Colonic mucosa (tissue), 4 donors: ENCODE data around the gene MRPL23. TPM values are rescaled to one million over a fixed set of nuclear protein-coding genes. Genes with fewer than 3 reads are reported as not detected.

Experiments used
- DNase-seq: peaks from one replicate; pipeline ENCODE4 v3.0.0-alpha.2; 2020
- H3K27ac ChIP-seq: fragments of 200-600 bp; one replicate; pipeline ENCODE4 v1.8.0; 2021
- H3K27me3 ChIP-seq: fragments of 200-600 bp; one replicate; pipeline ENCODE4 v1.8.0; 2021
- H3K36me3 ChIP-seq: fragments of 200-600 bp; one replicate; pipeline ENCODE4 v1.8.0; 2021
- H3K4me1 ChIP-seq: fragments of 200-600 bp; one replicate; pipeline ENCODE4 v1.8.0; 2021; ENCODE audit warnings: mild to moderate bottlenecking
- H3K4me3 ChIP-seq: fragments of 200-600 bp; one replicate; pipeline ENCODE4 v1.8.0; 2021
- H3K9ac ChIP-seq, 2 donors: one replicate each; pipeline ENCODE4 v1.7.0; 2013; ENCODE audit warnings: control low read depth in 2 of 2, low read depth in 2 of 2, low read length in 2 of 2
- H3K9me3 ChIP-seq: fragments of 200-600 bp; one replicate; pipeline ENCODE4 v1.8.0; 2021
- CTCF ChIP-seq: fragments of 200-600 bp; IDR thresholded peaks from one replicate; pipeline ENCODE4 v1.8.0; 2022; ENCODE audit warnings: antibody characterized with exemption, mild to moderate bottlenecking
- intact Hi-C: fragments of 100-400 bp; cut with DNase I; formaldehyde crosslinking; loops from one replicate; pipeline ENCODE4 v1.14.1; 2022
- total RNA-seq, 2 donors: library from RNA; stranded (reverse); fragmentation: NEBNext Ultra II Directional in 1 of 2; extraction: Animal tissue kit (Norgen Biotek cat#: 25700) in 1 of 2; gene quantifications; one replicate each; pipeline ENCODE4 v1.2.1, GENCODE V29; 2021
- donor health status: healthy.
- donor health status: DM: no; HTN: no; CAD: no.
- donor health status: DM: no; HTN: no; CAD: no.

The MRPL23 gene
- total RNA-seq, 2 donors from 2014 or later = 89.4 to 140 TPM

- TF ChIP-seq CTCF = no peak
- no peak overlapping the region for H3K27ac ChIP-seq
- H3K9ac ChIP-seq = no peak overlapping the region
- H3K4me1 ChIP-seq = no peaks in the 10 kb centered on the region
- intact Hi-C loops = no loop called here
- no peaks in the 10 kb centered on the region for H3K9me3 ChIP-seq
- H3K27me3 ChIP-seq = no peaks in the 10 kb centered on the region
- H3K36me3 ChIP-seq = no peaks in the 10 kb centered on the region
- no peak for DNase-seq
- H3K4me3 ChIP-seq = no peak overlapping the region
Observed at GRCh38 chr11:1994121-1994520, 47.0 kb downstream of the MRPL23 start.

- Histone ChIP-seq H3K4me1 (no peaks in the 10 kb centered on the region), H3K4me3 (no peak within 1 kb of the TSS), H3K9me3 (no peaks in the 10 kb centered on the region), H3K27ac (no peak within 1 kb of the TSS), H3K36me3 (no peaks in the 10 kb centered on the region), H3K27me3 (no peaks in the 10 kb centered on the region), H3K9ac (no peak within 1 kb of the TSS)
- TF ChIP-seq CTCF = no peak
- DNase-seq = no peak
- intact Hi-C loops = no loop called here
Observed at GRCh38 chr11:1997755-1998154, 50.6 kb downstream of the MRPL23 start, which contains the start of gene H19. TSS of gene H19 (minus strand) at chr11:1997842.

GRCh38 chr11:1998290-1998689 is 51.2 kb downstream of the MRPL23 start:
- Histone ChIP-seq H3K9me3 (no peaks in the 10 kb centered on the region), H3K9ac (no peak overlapping the region), H3K27me3 (no peaks in the 10 kb centered on the region), H3K4me3 (no peak overlapping the region), H3K4me1 (no peaks in the 10 kb centered on the region), H3K36me3 (no peaks in the 10 kb centered on the region), H3K27ac (no peak overlapping the region)
- TF ChIP-seq CTCF = no peak
- DNase-seq = no peak
- intact Hi-C loops = no loop called here

- DNase-seq = no peak
- intact Hi-C loops = no loop called here
- no peak for TF ChIP-seq CTCF
- Histone ChIP-seq H3K9ac (no peak overlapping the region), H3K27me3 (no peaks in the 10 kb centered on the region), H3K4me3 (no peak overlapping the region), H3K27ac (no peak overlapping the region), H3K36me3 (no peaks in the 10 kb centered on the region), H3K4me1 (no peaks in the 10 kb centered on the region), H3K9me3 (no peaks in the 10 kb centered on the region)
Observed at GRCh38 chr11:1998861-1999260, 51.7 kb downstream of the MRPL23 start.

- H3K9ac ChIP-seq = no peak overlapping the region
- no peaks in the 10 kb centered on the region for H3K36me3 ChIP-seq
- H3K27me3 ChIP-seq = no peaks in the 10 kb centered on the region
- intact Hi-C loops = no loop called here
- H3K27ac ChIP-seq = no peak overlapping the region
- DNase-seq = no peak
- TF ChIP-seq CTCF = no peak
- no peaks in the 10 kb centered on the region for H3K9me3 ChIP-seq
- H3K4me1 ChIP-seq = no peaks in the 10 kb centered on the region
- no peak overlapping the region for H3K4me3 ChIP-seq
Observed at GRCh38 chr11:2002042-2002776, 55.1 kb downstream of the MRPL23 start.
